Hepatocyte (in vitro differentiated cells): ENCODE measurements around the gene VAV2. TPM values are rescaled to one million over a fixed set of nuclear protein-coding genes. Genes with fewer than 3 reads are reported as not detected.

ENCODE experiments used
- DNase-seq: peaks from one replicate; pipeline ENCODE4 v3.0.0-alpha.2; 2016; ENCODE audit warnings: low spot score
- H2AFZ ChIP-seq: fragments of 200-600 bp; sonication (generic); 2 replicates; pipeline ENCODE4 v1.6.0; 2016; ENCODE audit warnings: antibody characterized with exemption, mild to moderate bottlenecking
- H3K27ac ChIP-seq: fragments of 200-600 bp; sonication (generic); 2 replicates; pipeline ENCODE4 v1.5.1; 2016; ENCODE audit warnings: mild to moderate bottlenecking
- H3K27me3 ChIP-seq: fragments of 200-600 bp; sonication (generic); 2 replicates; pipeline ENCODE4 v1.6.1; 2016
- H3K36me3 ChIP-seq: fragments of 200-600 bp; sonication (generic); replicated peaks from 2 replicates; pipeline ENCODE4 v1.5.1; 2016; ENCODE audit warnings: low read depth; ENCODE audit not compliant: insufficient read depth
- H3K4me1 ChIP-seq: fragments of 200-600 bp; sonication (generic); 2 replicates; pipeline ENCODE4 v1.5.1; 2016; ENCODE audit warnings: mild to moderate bottlenecking, moderate library complexity; ENCODE audit not compliant: insufficient read depth
- H3K4me2 ChIP-seq: fragments of 200-600 bp; sonication (generic); 2 replicates; pipeline ENCODE4 v1.6.0; 2016
- H3K4me3 ChIP-seq: fragments of 200-600 bp; sonication (generic); 2 replicates; pipeline ENCODE4 v1.5.1; 2016; ENCODE audit warnings: mild to moderate bottlenecking
- H3K79me2 ChIP-seq: fragments of 200-600 bp; sonication (generic); 2 replicates; pipeline ENCODE4 v1.6.0; 2017; ENCODE audit warnings: mild to moderate bottlenecking
- H3K9me2 ChIP-seq: fragments of 200-600 bp; sonication (generic); replicated peaks from 2 replicates; pipeline ENCODE4 v1.6.0; 2017; ENCODE audit warnings: mild to moderate bottlenecking; ENCODE audit not compliant: insufficient read depth
- H3K9me3 ChIP-seq: fragments of 200-600 bp; sonication (generic); 2 replicates; pipeline ENCODE4 v1.5.1; 2016; ENCODE audit warnings: low read depth, mild to moderate bottlenecking
- H4K20me1 ChIP-seq: fragments of 200-600 bp; sonication (generic); 2 replicates; pipeline ENCODE4 v1.6.0; 2016; ENCODE audit warnings: mild to moderate bottlenecking; ENCODE audit not compliant: insufficient read depth, poor library complexity, severe bottlenecking
- CTCF ChIP-seq: fragments of 200-600 bp; sonication (generic); IDR thresholded peaks from 2 replicates; pipeline ENCODE4 v1.5.1; 2016; ENCODE audit warnings: antibody characterized with exemption, mild to moderate bottlenecking; ENCODE audit not compliant: poor library complexity
- EZH2 ChIP-seq: fragments of 200-600 bp; sonication (generic); IDR thresholded peaks from 2 replicates; pipeline ENCODE4 v1.6.1; 2016; ENCODE audit warnings: antibody characterized with exemption, mild to moderate bottlenecking, borderline replicate concordance
- EZH2phosphoT487 ChIP-seq: fragments of 200-600 bp; sonication (generic); IDR thresholded peaks from one replicate; pipeline ENCODE4 v1.6.1; 2018; ENCODE audit warnings: antibody characterized with exemption, mild to moderate bottlenecking, low read depth, moderate library complexity; ENCODE audit not compliant: unreplicated experiment, severe bottlenecking
- WGBS: methylation state at CpG from one replicate; pipeline ENCODE4 v1.1.6; 2016; ENCODE audit warnings: low lambda C conversion rate; ENCODE audit errors: missing lambda C conversion rate; 5-methylcytosine and 5-hydroxymethylcytosine counted together
- polyA plus RNA-seq: library from polyadenylated mRNA; unstranded; fragments of >200 nt; fragmentation: Nextera tagmentation; extraction: Ambion mirVana; gene quantifications from 2 replicates; pipeline ENCODE4 v1.2.1, GENCODE V29; 2016
- total RNA-seq: library from RNA; depleted of rRNA; stranded (reverse); fragments of >200 nt; gene quantifications from 2 replicates; pipeline ENCODE4 v1.2.3, GENCODE V29; 2014

Gene VAV2
- total and polyA plus RNA-seq, 2 experiments from 2014 or later = 24.9 to 27.7 TPM

- Histone ChIP-seq H2AFZ (no peak overlapping the region), H4K20me1 (peaks cover 35% of the 10 kb centered on the region), H3K36me3 (no peaks in the 10 kb centered on the region), H3K27ac (peak overlapping the region; percentile 91), H3K4me3 (no peak overlapping the region), H3K79me2 (peaks cover 82% of the 10 kb centered on the region), H3K9me3 (no peaks in the 10 kb centered on the region), H3K27me3 (no peaks in the 10 kb centered on the region), H3K9me2 (no peaks in the 10 kb centered on the region), H3K4me2 (peak overlapping the region; percentile 75), H3K4me1 (peaks cover 41% of the 10 kb centered on the region)
- no peak for DNase-seq
- WGBS = 83% methylated on average over 13 of the region's 13 CpGs
- no peak for TF ChIP-seq EZH2phosphoT487
Observed at GRCh38 chr9:133957328-133957727, 34.8 kb downstream of the VAV2 start.

GRCh38 chr9:133956520-133957076 lies 35.5 kb downstream of the VAV2 start:
- Histone ChIP-seq H3K4me2 (peak overlapping the region; percentile 75), H2AFZ (no peak overlapping the region), H3K4me1 (peaks cover 41% of the 10 kb centered on the region), H4K20me1 (peaks cover 35% of the 10 kb centered on the region), H3K4me3 (no peak overlapping the region), H3K36me3 (no peaks in the 10 kb centered on the region), H3K9me2 (no peaks in the 10 kb centered on the region), H3K9me3 (no peaks in the 10 kb centered on the region), H3K79me2 (peaks cover 82% of the 10 kb centered on the region), H3K27me3 (no peaks in the 10 kb centered on the region), H3K27ac (peak overlapping the region; percentile 91)
- no peak for TF ChIP-seq EZH2phosphoT487
- TF ChIP-seq CTCF = no peak
- TF ChIP-seq EZH2 = no peak
- DNase-seq = peak; percentile 51
- 56% methylated on average over 12 of the region's 14 CpGs for WGBS

GRCh38 chr9:133955821-133956411 lies 36.2 kb downstream of the VAV2 start:
- no peak overlapping the region for H2AFZ ChIP-seq
- peak overlapping the region; percentile 75 for H3K4me2 ChIP-seq
- H3K9me2 ChIP-seq = no peaks in the 10 kb centered on the region
- WGBS = 18% methylated on average over 15 of the region's 15 CpGs
- no peaks in the 10 kb centered on the region for H3K27me3 ChIP-seq
- H3K79me2 ChIP-seq = peaks cover 82% of the 10 kb centered on the region
- H3K4me3 ChIP-seq = no peak overlapping the region
- TF ChIP-seq CTCF = peak; percentile 6
- TF ChIP-seq EZH2phosphoT487 = no peak
- no peaks in the 10 kb centered on the region for H3K9me3 ChIP-seq
- H3K4me1 ChIP-seq = peaks cover 40% of the 10 kb centered on the region
- H4K20me1 ChIP-seq = peaks cover 35% of the 10 kb centered on the region
- no peaks in the 10 kb centered on the region for H3K36me3 ChIP-seq
- peak overlapping the region; percentile 91 for H3K27ac ChIP-seq
- peak; percentile 75 for DNase-seq

- peaks cover 33% of the 10 kb centered on the region for H3K4me1 ChIP-seq
- H3K27ac ChIP-seq = no peak overlapping the region
- H3K27me3 ChIP-seq = no peaks in the 10 kb centered on the region
- peaks cover 40% of the 10 kb centered on the region for H4K20me1 ChIP-seq
- no peaks in the 10 kb centered on the region for H3K9me3 ChIP-seq
- H3K4me3 ChIP-seq = no peak overlapping the region
- WGBS = 76% methylated on average over 8 of the region's 14 CpGs
- no peaks in the 10 kb centered on the region for H3K9me2 ChIP-seq
- TF ChIP-seq EZH2 (no peak), EZH2phosphoT487 (no peak), CTCF (no peak)
- H3K36me3 ChIP-seq = no peaks in the 10 kb centered on the region
- H3K79me2 ChIP-seq = peaks cover 82% of the 10 kb centered on the region
- no peak for DNase-seq
- no peak overlapping the region for H3K4me2 ChIP-seq
- H2AFZ ChIP-seq = no peak overlapping the region
Observed at GRCh38 chr9:133954862-133955529, 37.1 kb downstream of the VAV2 start.
